Measurements from ENCODE around the gene FYCO1.

Gene FYCO1

GRCh38 chr3:45915518-45916231 is 79.9 kb downstream of the FYCO1 start:
- peak; percentile 37 to 46 for DNase-seq (ENCODE audit: low read depth in 2 of 2)

- no peak for DNase-seq (ENCODE audit: low read depth in 2 of 2)
Observed at GRCh38 chr3:45915059-45915439, 80.6 kb downstream of the FYCO1 start.

GRCh38 chr3:45914362-45915058 is 81.1 kb downstream of the FYCO1 start:
- no peak for DNase-seq (ENCODE audit: low read depth in 2 of 2)

GRCh38 chr3:45912435-45912834 is 83.2 kb downstream of the FYCO1 start:
- DNase-seq (ENCODE audit: low read depth in 2 of 2) = no peak

- no peak for DNase-seq (ENCODE audit: low read depth in 2 of 2)
Observed at GRCh38 chr3:45911511-45912226, 84.0 kb downstream of the FYCO1 start.

GRCh38 chr3:45910892-45911291 is 84.7 kb downstream of the FYCO1 start:
- no peak for DNase-seq (ENCODE audit: low read depth in 2 of 2)

GRCh38 chr3:45909542-45909941 is 86.1 kb downstream of the FYCO1 start:
- no peak for DNase-seq (ENCODE audit: low read depth in 2 of 2)

GRCh38 chr3:45908761-45909160 is 86.9 kb downstream of the FYCO1 start:
- DNase-seq (ENCODE audit: low read depth in 2 of 2) = no peak

GRCh38 chr3:45907769-45908705 is 87.6 kb downstream of the FYCO1 start:
- no peak for DNase-seq (ENCODE audit: low read depth in 2 of 2)

GRCh38 chr3:45906681-45907407 is 88.8 kb downstream of the FYCO1 start:
- DNase-seq (ENCODE audit: low read depth in 2 of 2) = no peak

- no peak for DNase-seq (ENCODE audit: low read depth in 2 of 2)
Observed at GRCh38 chr3:45905755-45906154, 89.9 kb downstream of the FYCO1 start.

- no peak for DNase-seq (ENCODE audit: low read depth in 2 of 2)
Observed at GRCh38 chr3:45904931-45905330, 90.7 kb downstream of the FYCO1 start.

- no peak for DNase-seq (ENCODE audit: low read depth in 2 of 2)
Observed at GRCh38 chr3:45896956-45897355, 98.7 kb downstream of the FYCO1 start.

- no peak for DNase-seq (ENCODE audit: low read depth in 2 of 2)
Observed at GRCh38 chr3:45895686-45896468, 99.7 kb downstream of the FYCO1 start.

- DNase-seq (ENCODE audit: low read depth in 2 of 2) = no peak
Observed at GRCh38 chr3:45894015-45894414, 101.6 kb downstream of the FYCO1 start.

- no peak for DNase-seq (ENCODE audit: low read depth in 2 of 2)
Observed at GRCh38 chr3:45892161-45892560, 103.5 kb downstream of the FYCO1 start.

- DNase-seq (ENCODE audit: low read depth in 2 of 2) = no peak
Observed at GRCh38 chr3:45890405-45890804, 105.2 kb downstream of the FYCO1 start.

GRCh38 chr3:45889337-45889736 is 106.3 kb downstream of the FYCO1 start:
- no peak for DNase-seq (ENCODE audit: low read depth in 2 of 2)

- DNase-seq (ENCODE audit: low read depth in 2 of 2) = no peak
Observed at GRCh38 chr3:45887759-45888511, 107.7 kb downstream of the FYCO1 start.

All from stimulated activated CD4-positive, alpha-beta T cell treated with anti-CD3 and anti-CD28 coated beads, Interleukin-1b, Interleukin-23, amount 100 ng/mL, for 1 hour (primary cell).